ENCODE measurements around the gene NDUFAF2.
"Not testable (repeated sequence)": the region's sequence is repeated elsewhere in the genome, so short reads cannot be mapped to it uniquely, and the experiment has no call there.

NDUFAF2 gene

GRCh38 chr5:61047346-61047745, 102.3 kb downstream of the NDUFAF2 start:
- in situ Hi-C loops (cut with MboI; ENCODE audit: low sequenced_read_pairs): no loop called here

DNA sequence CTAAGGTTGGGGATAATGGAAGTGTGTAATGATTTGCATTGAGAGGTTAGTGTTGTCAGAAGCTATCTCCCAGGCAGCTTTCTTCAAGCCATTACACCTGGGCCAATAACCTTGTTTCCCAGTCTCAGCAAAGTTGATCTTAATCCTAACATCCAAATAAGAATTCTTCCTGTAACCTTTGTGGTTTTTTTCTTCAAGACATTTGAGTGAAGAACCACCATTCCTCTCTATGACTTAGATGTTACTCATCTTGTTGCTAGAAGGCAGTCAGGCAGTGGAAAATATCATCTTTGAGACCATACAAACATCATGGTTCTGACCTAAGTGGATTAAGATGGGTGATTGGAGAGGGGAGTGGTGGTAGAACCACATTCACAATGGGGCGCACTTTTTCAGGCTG, 103.5 kb downstream of the NDUFAF2 start:
- in situ Hi-C loops (cut with MboI; ENCODE audit: low sequenced_read_pairs): no loop called here

GRCh38 chr5:61050292-61050691, 105.3 kb downstream of the NDUFAF2 start:
- in situ Hi-C loops (cut with MboI; ENCODE audit: low sequenced_read_pairs): loop anchor here (25.0 kb wide), 1 partner anchor 612 kb away; no protein-coding TSS in a partner anchor

GRCh38 chr5:61051267-61051666, 106.3 kb downstream of the NDUFAF2 start:
- in situ Hi-C loops (cut with MboI; ENCODE audit: low sequenced_read_pairs): loop anchor here (25.0 kb wide), 1 partner anchor 611 kb away; no protein-coding TSS in a partner anchor

GRCh38 chr5:61052882-61053281, 107.9 kb downstream of the NDUFAF2 start:
- in situ Hi-C loops (cut with MboI; ENCODE audit: low sequenced_read_pairs): loop anchor here (25.0 kb wide), 1 partner anchor 609 kb away; no protein-coding TSS in a partner anchor

- in situ Hi-C loops (cut with MboI; ENCODE audit: low sequenced_read_pairs): loop anchor here (25.0 kb wide), 1 partner anchor 608 kb away; no protein-coding TSS in a partner anchor
These were observed 108.9 kb downstream of the NDUFAF2 start for GRCh38 chr5:61053937-61054336.

GRCh38 chr5:61055434-61056006, 110.5 kb downstream of the NDUFAF2 start:
- in situ Hi-C loops (cut with MboI; ENCODE audit: low sequenced_read_pairs): loop anchor here (25.0 kb wide), 1 partner anchor 607 kb away; no protein-coding TSS in a partner anchor

DNA sequence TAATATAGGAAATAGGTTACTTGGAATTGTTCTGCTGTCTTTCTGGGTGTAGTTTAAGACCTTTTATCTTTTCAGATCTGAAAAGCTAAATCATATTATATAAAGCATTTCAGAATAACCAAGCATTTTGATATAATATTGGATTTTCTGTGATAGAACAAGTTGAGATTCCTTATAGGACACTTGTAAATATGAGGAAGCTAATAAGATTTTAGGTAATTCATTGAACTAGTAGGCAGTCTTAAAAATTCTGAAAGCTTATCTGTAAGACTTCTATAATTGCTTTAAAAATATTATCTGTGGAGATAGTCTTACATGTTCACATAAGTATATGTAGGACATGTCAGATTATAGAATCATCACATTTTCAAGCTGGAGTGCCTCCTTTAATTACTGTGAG, 114.5 kb downstream of the NDUFAF2 start:
- in situ Hi-C loops (cut with MboI; ENCODE audit: low sequenced_read_pairs): loop anchor here (25.0 kb wide), 1 partner anchor 603 kb away; no protein-coding TSS in a partner anchor

- in situ Hi-C loops (cut with MboI; ENCODE audit: low sequenced_read_pairs): loop anchor here (25.0 kb wide), 1 partner anchor 593 kb away; no protein-coding TSS in a partner anchor
These were observed 124.1 kb downstream of the NDUFAF2 start for GRCh38 chr5:61069150-61069549.

DNA sequence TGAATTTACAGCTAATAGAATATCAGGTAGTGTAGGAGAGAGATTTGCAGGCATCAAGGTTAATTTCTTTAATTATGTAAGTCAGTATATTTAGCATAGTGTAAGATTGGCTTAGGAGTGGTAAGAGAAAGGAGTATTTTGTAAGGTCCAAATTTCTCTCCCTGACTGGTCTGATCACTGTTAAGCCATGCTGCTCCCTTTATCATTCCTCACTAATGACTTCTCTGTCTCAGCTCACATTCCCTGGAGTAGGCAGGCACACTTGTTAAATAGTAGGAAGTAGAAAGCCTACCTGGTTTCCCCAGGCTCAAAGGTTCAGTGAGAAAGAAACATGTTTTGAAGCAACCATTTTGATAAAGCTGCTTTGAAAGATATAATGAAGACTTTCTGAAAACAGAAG, 126.5 kb downstream of the NDUFAF2 start:
- in situ Hi-C loops (cut with MboI; ENCODE audit: low sequenced_read_pairs): loop anchor here (25.0 kb wide), 1 partner anchor 591 kb away; no protein-coding TSS in a partner anchor

DNA sequence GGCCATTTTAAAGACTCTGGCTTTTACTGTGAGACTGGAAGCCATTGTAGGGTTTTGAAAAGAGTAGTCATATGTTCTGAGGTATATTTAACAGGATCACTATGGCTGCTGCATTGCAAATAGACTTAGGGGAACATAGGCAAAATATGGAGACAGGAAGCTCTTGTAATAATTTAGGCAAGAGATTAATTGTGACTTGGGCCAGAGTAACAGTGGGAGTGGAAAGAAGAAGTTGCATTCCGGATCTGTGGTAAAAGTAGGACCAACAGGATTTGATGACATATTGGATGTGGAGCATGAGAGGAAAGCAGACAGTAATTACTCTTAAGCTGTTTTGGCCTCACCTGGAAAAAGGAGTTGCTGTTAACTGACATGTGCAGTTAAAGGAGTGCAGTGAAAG, 131.6 kb downstream of the NDUFAF2 start:
- in situ Hi-C loops (cut with MboI; ENCODE audit: low sequenced_read_pairs): no loop called here

GRCh38 chr5:61081741-61082140, 136.7 kb downstream of the NDUFAF2 start:
- in situ Hi-C loops (cut with MboI; ENCODE audit: low sequenced_read_pairs): no loop called here

DNA sequence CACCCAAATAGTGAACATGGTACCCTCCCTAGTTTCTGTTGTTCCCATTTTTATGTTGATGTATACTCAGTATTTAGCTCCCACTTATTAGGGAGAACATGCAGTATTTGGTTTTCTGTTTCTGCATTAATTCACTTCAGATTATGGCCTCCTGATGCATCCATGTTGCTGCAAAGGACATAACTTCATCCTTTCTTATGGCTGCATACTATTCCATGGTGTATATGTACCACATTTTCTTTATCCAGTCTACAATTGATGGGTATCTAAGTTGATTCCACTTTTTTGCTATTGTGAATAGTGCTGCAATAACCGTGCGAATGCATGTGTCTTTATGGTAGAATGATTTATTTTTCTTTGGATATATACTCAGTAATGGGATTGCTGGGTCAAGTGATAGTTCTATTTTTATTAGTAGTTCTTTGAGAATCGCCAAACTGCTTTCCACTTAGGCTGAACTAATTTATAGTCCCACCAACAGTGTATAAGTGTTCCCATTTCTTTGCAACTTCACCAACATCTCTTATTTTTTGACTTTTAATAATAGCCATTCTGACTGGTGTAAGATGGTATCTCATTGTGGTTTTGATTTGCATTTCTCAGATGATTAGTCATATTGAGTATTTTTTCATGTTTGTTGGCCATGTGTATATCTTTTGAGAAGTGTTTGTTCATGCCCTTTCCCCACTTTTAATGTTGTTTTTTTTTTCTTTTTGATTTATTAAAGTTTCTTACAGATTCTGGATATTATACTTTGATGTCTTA, 137.7 kb downstream of the NDUFAF2 start:
- in situ Hi-C loops (cut with MboI; ENCODE audit: low sequenced_read_pairs): no loop called here

DNA sequence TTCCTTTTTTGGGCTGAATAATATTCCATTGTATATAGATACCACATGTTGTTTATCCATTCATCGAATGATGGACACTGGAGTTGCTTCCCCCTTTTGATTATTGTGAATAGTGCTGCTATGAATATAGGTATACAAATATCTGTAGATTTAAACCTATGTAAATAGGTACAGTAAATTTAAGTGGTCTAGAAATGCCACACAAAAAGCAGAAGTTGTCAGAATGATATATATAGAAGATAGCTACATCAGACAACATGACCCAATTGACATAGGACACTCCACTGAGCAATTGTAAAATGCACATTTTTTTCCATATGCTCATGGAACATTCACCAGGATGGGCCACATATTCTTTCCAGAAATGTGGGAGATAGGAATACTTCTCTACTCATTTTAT, 139.7 kb downstream of the NDUFAF2 start:
- in situ Hi-C loops (cut with MboI; ENCODE audit: low sequenced_read_pairs): no loop called here

- in situ Hi-C loops (cut with MboI; ENCODE audit: low sequenced_read_pairs): no loop called here
These were observed 140.9 kb downstream of the NDUFAF2 start for GRCh38 chr5:61085885-61086284.

DNA sequence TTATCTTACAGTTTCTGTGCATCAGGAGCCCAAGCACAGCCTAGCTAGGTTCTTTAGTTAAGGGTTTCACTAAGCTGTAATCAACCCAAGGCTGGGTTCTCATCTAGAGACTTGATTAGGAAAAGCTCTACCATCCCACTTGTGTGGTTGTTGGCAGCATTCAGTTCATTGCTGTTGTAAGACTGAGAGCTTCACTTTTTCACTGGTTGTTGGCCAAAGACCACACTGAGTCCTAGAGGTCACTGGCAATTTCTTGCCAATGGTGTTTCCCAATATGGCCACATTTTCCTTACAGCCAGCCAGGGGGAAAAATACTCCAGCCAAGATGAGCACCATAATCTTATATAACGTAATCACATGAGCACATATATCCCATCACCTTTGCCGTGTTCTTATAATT, 142.9 kb downstream of the NDUFAF2 start:
- in situ Hi-C loops (cut with MboI; ENCODE audit: low sequenced_read_pairs): no loop called here

DNA sequence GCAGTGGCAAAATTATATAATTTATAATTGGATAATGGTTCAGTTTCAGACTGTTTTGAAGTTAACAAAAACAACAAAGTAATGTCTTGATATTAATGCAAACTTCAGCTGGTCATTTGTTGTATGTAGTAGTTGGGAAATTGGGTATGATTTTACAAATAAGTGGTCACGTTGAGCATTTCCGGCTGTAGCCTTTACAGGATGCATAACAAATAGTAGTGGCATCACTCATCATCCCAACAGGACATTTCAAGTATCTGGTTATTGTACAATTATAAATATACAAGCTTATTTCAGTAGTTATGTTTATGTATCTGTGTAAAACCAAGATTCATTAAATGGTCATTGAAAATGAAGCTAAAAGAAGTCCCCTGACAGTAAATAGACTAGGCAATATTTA, 144.3 kb downstream of the NDUFAF2 start:
- in situ Hi-C loops (cut with MboI; ENCODE audit: low sequenced_read_pairs): no loop called here

DNA sequence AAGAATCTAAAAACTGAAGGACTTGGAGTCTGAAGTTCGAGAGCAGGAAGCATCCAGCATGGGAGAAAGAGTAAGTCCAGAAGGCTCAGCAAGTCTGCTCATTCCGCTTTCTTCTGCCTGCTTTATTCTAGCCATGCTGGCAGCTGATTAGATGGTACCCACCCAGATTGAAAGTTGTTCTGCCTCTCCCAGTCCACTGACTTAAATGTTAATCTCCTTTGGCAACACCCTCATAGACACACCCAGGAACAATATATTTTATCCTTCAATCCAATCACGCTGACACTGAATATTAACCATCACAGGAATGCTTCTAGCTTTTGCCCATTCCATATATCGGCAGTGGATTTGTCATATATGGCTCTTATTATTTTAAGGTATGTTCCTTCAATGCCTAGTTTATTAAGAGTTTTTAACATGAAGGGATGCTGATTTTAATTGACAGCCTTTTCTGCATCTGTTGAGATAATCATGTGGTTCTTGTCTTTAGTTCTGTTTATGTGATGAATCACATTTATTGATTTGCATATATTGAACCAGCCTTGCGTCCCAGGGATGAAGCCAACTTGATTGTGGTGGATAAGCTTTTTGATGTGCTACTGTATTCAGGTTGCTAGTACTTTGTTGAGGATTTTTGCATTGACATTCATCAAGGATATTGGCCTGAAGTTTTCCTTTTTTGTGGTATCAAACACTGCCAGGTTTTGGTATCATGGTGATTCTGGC, 148.2 kb downstream of the NDUFAF2 start:
- in situ Hi-C loops (cut with MboI; ENCODE audit: low sequenced_read_pairs): not testable (repeated sequence)

DNA sequence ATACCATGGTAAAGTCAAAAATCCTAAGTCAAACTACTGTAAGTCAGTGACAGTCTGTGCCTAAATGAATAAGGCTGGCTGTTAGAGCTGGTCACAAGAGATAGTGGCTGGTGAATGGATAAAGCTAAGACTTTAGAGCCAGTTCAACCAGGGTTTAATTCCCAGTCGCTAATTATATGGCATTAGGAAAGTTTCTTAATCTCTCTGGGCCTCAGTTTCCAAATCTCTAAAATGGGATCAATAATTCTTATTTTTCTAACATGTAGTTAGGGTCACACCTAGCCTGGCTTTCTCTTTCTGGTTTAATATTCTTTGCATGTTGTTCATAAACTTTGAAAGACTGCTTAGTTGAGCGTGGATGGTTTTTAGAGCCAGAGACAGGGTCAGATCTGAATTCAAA, 152.5 kb downstream of the NDUFAF2 start:
- in situ Hi-C loops (cut with MboI; ENCODE audit: low sequenced_read_pairs): no loop called here

GRCh38 chr5:61098251-61098995, 153.4 kb downstream of the NDUFAF2 start:
- in situ Hi-C loops (cut with MboI; ENCODE audit: low sequenced_read_pairs): no loop called here

- in situ Hi-C loops (cut with MboI; ENCODE audit: low sequenced_read_pairs): no loop called here
These were observed 155.4 kb downstream of the NDUFAF2 start for GRCh38 chr5:61100437-61100836.
